A549 (cell line): ENCODE data around the gene PRF1.

Experiments used
- ATOH8 ChIP-seq: fragments of 250-450 bp; sonication (Bioruptor Pico); IDR thresholded peaks from 2 replicates; pipeline ENCODE4 v1.5.0; 2020; ENCODE audit warnings: low read depth, mild to moderate bottlenecking, moderate library complexity
- CEBPB ChIP-seq, 2 experiments: fragments of >200 bp in 1 of 2; sonication (Bioruptor Twin) in 1 of 2; formaldehyde crosslinking in 1 of 2; IDR thresholded peaks; 2 replicates each; pipeline ENCODE4 v1.6.1; 2012 to 2016
- CHD4 ChIP-seq: fragments of 200-600 bp; sonication (generic); IDR thresholded peaks from 2 replicates; pipeline ENCODE4 v1.6.1; 2016; ENCODE audit warnings: antibody characterized with exemption, mild to moderate bottlenecking, borderline replicate concordance
- CTCF ChIP-seq: fragments of >200 bp; sonication (Bioruptor Twin); formaldehyde crosslinking; IDR thresholded peaks from 3 replicates; pipeline ENCODE4 v1.5.1; 2016
- EP300 ChIP-seq, 2 experiments: fragments of >200 bp; sonication (Bioruptor Twin); formaldehyde crosslinking; IDR thresholded peaks; 2 replicates in 1 of 2; 3 replicates in 1 of 2; pipeline ENCODE4 v1.6.1; 2016 to 2017
- HMGXB4 ChIP-seq: fragments of 250-450 bp; sonication (Bioruptor Pico); IDR thresholded peaks from 2 replicates; pipeline ENCODE4 v1.5.0; 2021; ENCODE audit warnings: mild to moderate bottlenecking, moderate library complexity, borderline replicate concordance
- JUN ChIP-seq, 2 experiments: fragments of >200 bp; sonication (Bioruptor Twin); formaldehyde crosslinking; IDR thresholded peaks; 2 replicates in 1 of 2; 3 replicates in 1 of 2; pipeline ENCODE4 v1.6.1; 2016 to 2017
- JUNB ChIP-seq: fragments of >200 bp; sonication (Bioruptor Twin); formaldehyde crosslinking; IDR thresholded peaks from 2 replicates; pipeline ENCODE4 v1.6.1; 2016
- KDM5A ChIP-seq: fragments of 200-600 bp; sonication (generic); IDR thresholded peaks from 2 replicates; pipeline ENCODE4 v1.6.1; 2016; ENCODE audit warnings: antibody characterized with exemption, mild to moderate bottlenecking
- POLR2A ChIP-seq: IDR thresholded peaks from 2 replicates; pipeline ENCODE4 v1.6.1; 2012; ENCODE audit warnings: mild to moderate bottlenecking, low read length
- REST ChIP-seq: fragments of 200-600 bp; sonication (generic); IDR thresholded peaks from 2 replicates; pipeline ENCODE4 v1.6.1; 2016; ENCODE audit warnings: antibody characterized with exemption, mild to moderate bottlenecking, moderate library complexity
- TP53 ChIP-seq: fragments of 250-450 bp; sonication (Bioruptor Pico); IDR thresholded peaks from 2 replicates; pipeline ENCODE4 v1.5.0; 2021; ENCODE audit warnings: mild to moderate bottlenecking, moderate library complexity
- USF2 ChIP-seq: fragments of 450-650 bp; IDR thresholded peaks from 2 replicates; pipeline ENCODE4 v1.6.1; 2014; ENCODE audit warnings: antibody characterized with exemption

- TF ChIP-seq ATOH8 (CRISPR knock-in tag): no peak
- no peak for TF ChIP-seq JUNB
- TF ChIP-seq CTCF: no peak
- no peak for TF ChIP-seq KDM5A
- no peak for TF ChIP-seq REST
- TF ChIP-seq USF2: no peak
- no peak for TF ChIP-seq CHD4
- TF ChIP-seq JUN (IDR thresholded peaks at IDR 0.05): no peak
- no peak for TF ChIP-seq TP53 (CRISPR knock-in tag)
- no peak for TF ChIP-seq POLR2A
- TF ChIP-seq EP300 (IDR thresholded peaks at IDR 0.05): no peak
- no peak for TF ChIP-seq HMGXB4
- no peak for TF ChIP-seq CEBPB (IDR thresholded peaks at IDR 0.05)
Observed at GRCh38 chr10:70620020-70620289, 17.4 kb upstream of the PRF1 start.
